ENCODE data around the gene KY.
"Not testable (repeated sequence)": the region's sequence is repeated elsewhere in the genome, so short reads cannot be mapped to it uniquely, and the experiment has no call there.

Gene KY

GRCh38 chr3:134601539-134602439 is 49.0 kb downstream of the KY start:
- DNase-seq (ENCODE audit: low read depth), result no peak

- DNase-seq (ENCODE audit: low read depth), result peak; percentile 21
These were observed 49.9 kb downstream of the KY start for GRCh38 chr3:134600685-134601463.

- DNase-seq (ENCODE audit: low read depth), result no peak
These were observed 50.6 kb downstream of the KY start for GRCh38 chr3:134600206-134600605.

GRCh38 chr3:134598763-134599545 is 51.9 kb downstream of the KY start:
- no peak for DNase-seq (ENCODE audit: low read depth)

- DNase-seq (ENCODE audit: low read depth), result no peak
These were observed 53.3 kb downstream of the KY start for GRCh38 chr3:134597390-134597970.

GRCh38 chr3:134594986-134595385 is 55.8 kb downstream of the KY start:
- DNase-seq (ENCODE audit: low read depth), result not testable (repeated sequence)

GRCh38 chr3:134594331-134594741 is 56.5 kb downstream of the KY start:
- DNase-seq (ENCODE audit: low read depth), result no peak

- no peak for DNase-seq (ENCODE audit: low read depth)
These were observed 58.0 kb downstream of the KY start for GRCh38 chr3:134592806-134593205.

GRCh38 chr3:134590766-134591165 is 60.1 kb downstream of the KY start:
- DNase-seq (ENCODE audit: low read depth), result no peak

GRCh38 chr3:134579141-134579665 is 71.6 kb downstream of the KY start:
- DNase-seq (ENCODE audit: low read depth), result no peak

GRCh38 chr3:134576831-134577230 is 74.0 kb downstream of the KY start:
- no peak for DNase-seq (ENCODE audit: low read depth)

GRCh38 chr3:134576426-134576825 is 74.4 kb downstream of the KY start:
- no peak for DNase-seq (ENCODE audit: low read depth)

- DNase-seq (ENCODE audit: low read depth), result not testable (repeated sequence)
These were observed 80.9 kb downstream of the KY start for GRCh38 chr3:134569899-134570298.

- no peak for DNase-seq (ENCODE audit: low read depth)
These were observed 82.0 kb downstream of the KY start for GRCh38 chr3:134568790-134569189.

GRCh38 chr3:134567605-134568004 is 83.2 kb downstream of the KY start:
- no peak for DNase-seq (ENCODE audit: low read depth)

- no peak for DNase-seq (ENCODE audit: low read depth)
These were observed 85.8 kb downstream of the KY start for GRCh38 chr3:134564991-134565390.

GRCh38 chr3:134563601-134564000 is 87.2 kb downstream of the KY start:
- no peak for DNase-seq (ENCODE audit: low read depth)

GRCh38 chr3:134562055-134562454 is 88.8 kb downstream of the KY start:
- no peak for DNase-seq (ENCODE audit: low read depth)

GRCh38 chr3:134559591-134559990 is 91.2 kb downstream of the KY start:
- DNase-seq (ENCODE audit: low read depth), result no peak
